Amniotic stem cell (primary cell): ENCODE results near the gene CAMKMT.

Source experiments
- DNase-seq: peaks from one replicate; lab custom pipeline; 2025; lab: John Stamatoyannopoulos, UW

Gene CAMKMT

GRCh38 chr2:44596537-44597320, 235.0 kb downstream of the CAMKMT start:
- no peak for DNase-seq

GRCh38 chr2:44598330-44599119, 236.8 kb downstream of the CAMKMT start:
- DNase-seq, result no peak

GRCh38 chr2:44599130-44599529, 237.4 kb downstream of the CAMKMT start:
- DNase-seq, result no peak

GRCh38 chr2:44602446-44602845, 240.7 kb downstream of the CAMKMT start:
- DNase-seq, result no peak

- no peak for DNase-seq
These were observed 243.8 kb downstream of the CAMKMT start for GRCh38 chr2:44605511-44605910.

GRCh38 chr2:44612276-44612675, 250.5 kb downstream of the CAMKMT start:
- DNase-seq, result no peak

GRCh38 chr2:44614940-44615339, 253.2 kb downstream of the CAMKMT start:
- no peak for DNase-seq

- no peak for DNase-seq
These were observed 254.3 kb downstream of the CAMKMT start for GRCh38 chr2:44615950-44616518.

GRCh38 chr2:44616667-44617155, 255.0 kb downstream of the CAMKMT start:
- DNase-seq, result no peak

- DNase-seq, result no peak
These were observed 256.7 kb downstream of the CAMKMT start for GRCh38 chr2:44618251-44619023.

GRCh38 chr2:44620189-44620990, 258.6 kb downstream of the CAMKMT start:
- no peak for DNase-seq

- DNase-seq, result no peak
These were observed 262.0 kb downstream of the CAMKMT start for GRCh38 chr2:44623622-44624351.

GRCh38 chr2:44628297-44628696, 266.6 kb downstream of the CAMKMT start:
- no peak for DNase-seq

GRCh38 chr2:44632931-44633689, 271.4 kb downstream of the CAMKMT start:
- no peak for DNase-seq

GRCh38 chr2:44635725-44636124, 274.0 kb downstream of the CAMKMT start:
- no peak for DNase-seq

- DNase-seq, result no peak
These were observed 276.9 kb downstream of the CAMKMT start for GRCh38 chr2:44638649-44639048.

GRCh38 chr2:44639399-44639798, 277.7 kb downstream of the CAMKMT start:
- no peak for DNase-seq

GRCh38 chr2:44642123-44642857, 280.5 kb downstream of the CAMKMT start:
- no peak for DNase-seq

- no peak for DNase-seq
These were observed 284.2 kb downstream of the CAMKMT start for GRCh38 chr2:44645937-44646336.
